Measurements from ENCODE around the gene SPRY4.
A peak's percentile ranks its signal among the peaks of the same experiment; 100 is the strongest.

The SPRY4 gene

DNA sequence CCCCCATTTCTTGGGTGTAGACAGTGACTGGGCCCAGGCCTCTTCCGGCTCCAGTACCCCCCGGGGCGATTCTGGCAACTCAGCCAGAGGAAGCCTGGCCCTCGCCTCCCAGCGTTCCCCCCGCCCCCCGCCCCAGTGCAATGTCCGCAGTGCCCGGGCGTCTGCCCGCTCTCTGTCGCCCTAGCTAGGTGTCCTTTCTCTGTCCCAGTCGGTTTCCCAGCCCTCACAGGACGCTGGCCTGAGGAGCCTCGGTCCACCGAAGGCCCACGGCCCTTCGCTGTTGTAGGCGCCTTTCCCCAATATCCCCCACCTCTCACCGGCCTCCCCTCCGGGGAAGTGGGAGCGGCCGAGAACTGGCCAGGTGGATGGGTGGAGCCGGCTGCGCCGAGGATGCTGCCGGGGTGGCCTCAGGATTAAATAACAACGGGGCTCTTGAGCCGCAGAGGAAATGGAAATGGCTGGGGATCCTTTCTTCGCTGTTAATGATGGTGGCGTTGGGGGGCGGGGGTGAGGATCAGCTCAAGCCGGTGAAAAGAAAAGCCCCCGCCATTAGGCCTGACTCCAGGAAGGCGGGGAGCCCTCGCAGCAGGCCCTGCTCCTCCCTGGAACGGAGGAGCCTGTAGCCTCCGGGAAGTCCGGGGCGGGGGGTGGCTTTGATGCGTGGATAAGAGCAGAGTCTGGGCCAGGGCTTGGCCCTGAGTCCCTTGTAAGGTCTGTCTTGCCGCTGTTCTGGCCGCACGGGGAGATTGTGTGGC is 1.1 kb upstream of the SPRY4 start:
- peak overlapping the region; percentile 86 for H3K4me3 ChIP-seq (ENCODE audit: control insufficient read depth, low read depth, low read length)
- TF ChIP-seq, protein P1, sequence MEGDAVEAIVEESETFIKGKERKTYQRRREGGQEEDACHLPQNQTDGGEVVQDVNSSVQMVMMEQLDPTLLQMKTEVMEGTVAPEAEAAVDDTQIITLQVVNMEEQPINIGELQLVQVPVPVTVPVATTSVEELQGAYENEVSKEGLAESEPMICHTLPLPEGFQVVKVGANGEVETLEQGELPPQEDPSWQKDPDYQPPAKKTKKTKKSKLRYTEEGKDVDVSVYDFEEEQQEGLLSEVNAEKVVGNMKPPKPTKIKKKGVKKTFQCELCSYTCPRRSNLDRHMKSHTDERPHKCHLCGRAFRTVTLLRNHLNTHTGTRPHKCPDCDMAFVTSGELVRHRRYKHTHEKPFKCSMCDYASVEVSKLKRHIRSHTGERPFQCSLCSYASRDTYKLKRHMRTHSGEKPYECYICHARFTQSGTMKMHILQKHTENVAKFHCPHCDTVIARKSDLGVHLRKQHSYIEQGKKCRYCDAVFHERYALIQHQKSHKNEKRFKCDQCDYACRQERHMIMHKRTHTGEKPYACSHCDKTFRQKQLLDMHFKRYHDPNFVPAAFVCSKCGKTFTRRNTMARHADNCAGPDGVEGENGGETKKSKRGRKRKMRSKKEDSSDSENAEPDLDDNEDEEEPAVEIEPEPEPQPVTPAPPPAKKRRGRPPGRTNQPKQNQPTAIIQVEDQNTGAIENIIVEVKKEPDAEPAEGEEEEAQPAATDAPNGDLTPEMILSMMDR (IDR thresholded peaks at IDR 0.05; ENCODE audit: control insufficient read depth, insufficient read depth, low read depth, low read length, missing control alignments) = no peak
- DNase-seq (ENCODE audit: low read depth) = no peak

GRCh38 chr5:142324136-142324870 is 518 bp downstream of the SPRY4 start:
- TF ChIP-seq, protein P1 (IDR thresholded peaks at IDR 0.05; ENCODE audit: control insufficient read depth, insufficient read depth, low read depth, low read length, missing control alignments) = peak; percentile 36
- no peak for DNase-seq (ENCODE audit: low read depth)

GRCh38 chr5:142323480-142324135 is 1.2 kb downstream of the SPRY4 start:
- H3K4me3 ChIP-seq (ENCODE audit: control insufficient read depth, low read depth, low read length) = peak overlapping the region; percentile 86
- TF ChIP-seq, protein P1 (IDR thresholded peaks at IDR 0.05; ENCODE audit: control insufficient read depth, insufficient read depth, low read depth, low read length, missing control alignments) = no peak

More at GRCh38 chr5:142324136-142324870, 518 bp downstream of the SPRY4 start:
- H3K4me3 ChIP-seq (ENCODE audit: control insufficient read depth, low read depth, low read length) = peak overlapping the region; percentile 86

DNA sequence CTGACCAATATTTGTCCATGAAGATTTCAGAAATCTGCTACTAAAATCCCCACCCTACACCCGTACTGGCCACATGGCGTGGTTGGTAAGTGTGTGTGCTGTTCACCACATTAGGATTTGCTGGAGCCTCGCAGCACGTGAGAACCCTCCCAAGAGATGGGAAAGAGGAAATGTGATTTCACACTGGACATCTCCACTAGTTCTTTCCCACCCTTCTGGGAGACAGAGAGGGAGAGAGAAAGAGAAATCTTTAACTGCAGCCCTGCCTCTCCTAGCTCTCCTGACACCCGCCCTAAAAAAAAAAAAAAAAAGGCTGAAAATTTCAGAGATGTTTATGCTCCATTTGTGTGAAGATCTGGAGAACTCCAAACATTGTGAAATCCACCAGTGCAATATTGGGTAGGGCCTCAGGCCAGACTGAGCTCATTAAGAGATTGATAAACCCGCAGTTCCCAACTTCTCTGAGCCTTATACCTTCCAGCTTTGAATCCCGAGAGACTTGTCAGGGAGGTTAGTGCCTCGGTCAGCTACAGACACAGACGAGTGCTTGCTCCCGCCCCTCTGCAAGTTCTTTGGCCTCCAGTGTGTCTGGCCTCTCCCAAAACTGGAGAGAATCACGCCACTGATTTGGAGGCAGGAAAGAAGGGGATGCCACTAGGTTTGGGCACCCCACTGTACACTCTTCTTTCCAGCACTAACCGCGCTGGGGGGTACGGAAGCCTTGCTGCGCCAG is 1.9 kb downstream of the SPRY4 start:
- peak overlapping the region; percentile 86 for H3K4me3 ChIP-seq (ENCODE audit: control insufficient read depth, low read depth, low read length)

More at GRCh38 chr5:142323480-142324135, 1.2 kb downstream of the SPRY4 start:
- no peak for DNase-seq (ENCODE audit: low read depth)

GRCh38 chr5:142322403-142322746 is 2.4 kb downstream of the SPRY4 start:
- no peak for DNase-seq (ENCODE audit: low read depth)
- TF ChIP-seq, protein P1 (IDR thresholded peaks at IDR 0.05; ENCODE audit: control insufficient read depth, insufficient read depth, low read depth, low read length, missing control alignments) = no peak
- peak overlapping the region; percentile 86 for H3K4me3 ChIP-seq (ENCODE audit: control insufficient read depth, low read depth, low read length)

More for the DNA sequence above, 1.9 kb downstream of the SPRY4 start:
- no peak for DNase-seq (ENCODE audit: low read depth)
- TF ChIP-seq, protein P1 (IDR thresholded peaks at IDR 0.05; ENCODE audit: control insufficient read depth, insufficient read depth, low read depth, low read length, missing control alignments) = no peak
